GM19240 (cell line): ENCODE measurements around the gene PCF11.
"Not testable (repeated sequence)": the region's sequence is repeated elsewhere in the genome, so short reads cannot be mapped to it uniquely, and the experiment has no call there.

Experiments
- DNase-seq: peaks from one replicate; pipeline ENCODE4 v3.0.0; 2011; ENCODE audit warnings: low spot score; ENCODE audit not compliant: insufficient read length

PCF11 gene, protein sequence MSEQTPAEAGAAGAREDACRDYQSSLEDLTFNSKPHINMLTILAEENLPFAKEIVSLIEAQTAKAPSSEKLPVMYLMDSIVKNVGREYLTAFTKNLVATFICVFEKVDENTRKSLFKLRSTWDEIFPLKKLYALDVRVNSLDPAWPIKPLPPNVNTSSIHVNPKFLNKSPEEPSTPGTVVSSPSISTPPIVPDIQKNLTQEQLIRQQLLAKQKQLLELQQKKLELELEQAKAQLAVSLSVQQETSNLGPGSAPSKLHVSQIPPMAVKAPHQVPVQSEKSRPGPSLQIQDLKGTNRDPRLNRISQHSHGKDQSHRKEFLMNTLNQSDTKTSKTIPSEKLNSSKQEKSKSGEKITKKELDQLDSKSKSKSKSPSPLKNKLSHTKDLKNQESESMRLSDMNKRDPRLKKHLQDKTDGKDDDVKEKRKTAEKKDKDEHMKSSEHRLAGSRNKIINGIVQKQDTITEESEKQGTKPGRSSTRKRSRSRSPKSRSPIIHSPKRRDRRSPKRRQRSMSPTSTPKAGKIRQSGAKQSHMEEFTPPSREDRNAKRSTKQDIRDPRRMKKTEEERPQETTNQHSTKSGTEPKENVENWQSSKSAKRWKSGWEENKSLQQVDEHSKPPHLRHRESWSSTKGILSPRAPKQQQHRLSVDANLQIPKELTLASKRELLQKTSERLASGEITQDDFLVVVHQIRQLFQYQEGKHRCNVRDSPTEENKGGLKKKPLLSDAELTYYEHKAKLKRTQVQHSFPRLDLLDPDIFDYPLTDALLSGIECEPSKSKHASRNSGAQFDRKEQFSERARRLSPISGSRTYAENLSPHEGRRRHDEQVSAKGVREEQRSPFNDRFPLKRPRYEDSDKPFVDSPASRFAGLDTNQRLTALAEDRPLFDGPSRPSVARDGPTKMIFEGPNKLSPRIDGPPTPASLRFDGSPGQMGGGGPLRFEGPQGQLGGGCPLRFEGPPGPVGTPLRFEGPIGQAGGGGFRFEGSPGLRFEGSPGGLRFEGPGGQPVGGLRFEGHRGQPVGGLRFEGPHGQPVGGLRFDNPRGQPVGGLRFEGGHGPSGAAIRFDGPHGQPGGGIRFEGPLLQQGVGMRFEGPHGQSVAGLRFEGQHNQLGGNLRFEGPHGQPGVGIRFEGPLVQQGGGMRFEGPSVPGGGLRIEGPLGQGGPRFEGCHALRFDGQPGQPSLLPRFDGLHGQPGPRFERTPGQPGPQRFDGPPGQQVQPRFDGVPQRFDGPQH (N-terminal part only)

DNA sequence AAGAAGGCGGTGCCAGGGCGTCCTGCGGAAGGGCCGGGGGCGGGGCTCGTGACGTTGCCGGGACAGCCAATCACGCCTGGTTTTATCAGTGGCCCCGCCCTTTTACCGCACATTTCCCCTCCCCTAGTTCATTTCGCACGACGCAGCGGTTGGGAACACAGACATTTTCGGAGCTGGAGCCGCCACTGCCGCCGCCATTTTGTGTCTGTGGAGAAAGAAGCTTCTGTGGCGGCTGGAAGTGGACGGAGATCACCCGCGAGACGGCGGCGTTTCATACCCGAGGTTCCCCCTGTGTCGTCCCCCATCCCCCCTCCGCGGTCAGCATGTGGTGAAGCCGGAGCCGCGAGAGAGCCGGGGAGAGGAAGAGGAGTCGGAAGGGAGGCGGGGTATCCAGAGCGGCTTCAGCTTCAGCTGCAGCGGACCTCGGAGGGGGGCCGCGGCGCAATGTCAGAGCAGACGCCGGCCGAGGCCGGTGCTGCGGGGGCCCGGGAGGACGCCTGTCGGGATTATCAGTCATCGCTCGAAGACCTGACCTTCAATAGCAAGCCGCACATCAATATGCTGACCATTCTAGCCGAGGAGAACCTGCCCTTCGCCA is at the start of gene PCF11:
PCF11 (plus strand) TSS at position 136 of the 598 bp plus-strand sequence; CDS start at position 445, 309 bp downstream.
- no peak for DNase-seq

DNA sequence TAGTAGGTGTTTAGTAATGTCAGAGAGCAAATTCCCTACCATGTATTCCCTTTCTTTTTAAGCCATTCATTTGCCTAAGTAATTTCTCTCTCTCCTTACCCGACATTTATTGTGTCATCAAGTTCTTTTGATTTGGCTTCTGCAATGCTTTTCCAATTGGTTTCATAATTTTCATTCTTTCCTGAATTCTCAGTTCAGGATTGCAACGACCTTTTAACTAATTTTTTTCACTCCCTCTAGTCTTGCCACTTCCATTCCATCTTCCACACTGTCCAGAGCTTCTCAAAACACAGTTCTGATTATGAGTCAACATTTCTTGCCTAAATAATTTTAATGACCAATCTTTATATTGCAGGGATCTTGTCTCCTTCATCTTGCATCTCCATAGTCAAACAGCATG is 44.0 kb upstream of the PCF11 start:
- no peak for DNase-seq

DNA sequence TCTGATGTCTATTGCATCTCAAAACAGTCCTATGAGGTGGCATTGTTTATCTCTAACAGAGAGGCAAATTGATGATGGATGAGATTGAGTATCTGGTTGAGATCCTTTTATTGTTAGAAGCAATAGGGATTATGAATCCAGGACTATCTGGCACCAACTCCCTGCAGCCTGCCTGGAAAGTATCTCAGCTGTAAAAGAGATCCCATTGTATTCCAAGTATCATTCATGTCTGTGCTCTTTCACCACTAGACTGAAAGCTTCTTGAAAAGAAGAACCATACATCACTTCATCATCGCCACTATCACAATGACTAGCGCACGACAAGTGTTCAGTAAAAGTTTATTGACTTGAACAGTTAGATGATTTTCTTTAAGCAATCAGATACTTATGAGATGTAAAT is 41.9 kb upstream of the PCF11 start:
- DNase-seq = no peak

DNA sequence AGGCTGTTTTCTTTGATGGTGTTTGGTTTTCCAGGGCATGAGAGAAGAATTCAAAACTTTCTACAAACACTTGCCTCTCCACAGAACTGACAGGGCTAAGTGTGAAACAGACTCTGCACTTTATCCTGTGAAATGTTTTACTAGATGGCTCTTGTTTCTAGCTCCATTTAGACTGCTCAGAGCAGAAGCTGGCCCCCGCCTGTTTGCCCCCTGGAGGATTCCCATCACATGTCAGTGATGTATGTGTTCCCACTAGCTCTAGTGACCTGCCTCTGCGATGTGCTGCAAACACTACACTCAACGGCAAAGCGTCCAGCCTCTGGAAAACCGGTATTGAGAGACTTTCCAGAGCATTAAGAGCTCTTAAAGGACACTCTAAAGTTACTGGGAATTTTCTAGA is 41.4 kb upstream of the PCF11 start:
- no peak for DNase-seq

DNA sequence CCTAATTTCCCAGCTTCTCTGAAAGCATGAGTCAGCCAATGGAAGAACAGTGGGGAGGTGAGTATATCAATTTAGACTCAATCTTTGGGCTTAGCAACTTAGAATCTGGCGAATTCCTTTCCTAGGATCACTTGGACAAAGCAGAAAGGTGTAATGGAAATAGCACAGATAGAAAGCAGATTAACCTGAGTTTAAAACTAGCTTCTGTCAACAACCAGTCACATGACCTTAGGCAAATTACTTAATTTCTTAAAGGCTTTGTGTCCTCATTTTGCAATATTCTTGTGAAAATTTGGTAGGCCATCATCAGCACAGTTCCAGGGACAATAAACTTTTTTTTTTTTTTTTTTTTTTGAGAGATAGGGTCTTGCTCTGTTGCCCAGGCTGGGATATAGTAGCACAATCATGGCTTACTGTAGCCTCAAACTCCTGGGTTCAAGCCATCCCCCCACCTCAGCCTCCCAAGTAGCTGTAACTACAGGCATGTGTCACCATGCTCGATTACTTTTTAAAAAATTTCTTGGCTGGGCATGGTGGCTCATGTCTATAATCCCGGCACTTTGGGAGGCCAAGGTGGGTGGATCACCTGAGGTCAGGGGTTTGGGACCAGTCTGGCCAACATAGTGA is 40.8 kb upstream of the PCF11 start:
- DNase-seq = no peak

DNA sequence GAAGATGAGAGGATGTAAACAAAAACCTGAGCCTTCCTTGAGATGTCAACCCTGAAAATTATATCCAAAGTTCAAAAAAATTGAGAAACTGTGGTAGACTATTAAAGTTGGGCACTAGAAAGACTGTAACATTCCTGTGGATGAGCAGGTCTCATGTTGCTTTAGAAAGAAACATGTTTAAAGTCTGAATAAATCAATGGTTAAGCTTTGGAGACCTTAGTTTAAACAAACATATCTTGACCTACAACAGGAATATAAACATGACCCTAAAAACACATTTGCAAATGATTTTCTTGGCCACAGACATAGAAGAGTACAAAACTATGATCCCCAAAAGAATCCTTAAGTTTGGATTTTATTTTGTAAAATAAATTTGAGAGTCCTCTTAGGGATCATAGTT is 38.1 kb upstream of the PCF11 start:
- no peak for DNase-seq

DNA sequence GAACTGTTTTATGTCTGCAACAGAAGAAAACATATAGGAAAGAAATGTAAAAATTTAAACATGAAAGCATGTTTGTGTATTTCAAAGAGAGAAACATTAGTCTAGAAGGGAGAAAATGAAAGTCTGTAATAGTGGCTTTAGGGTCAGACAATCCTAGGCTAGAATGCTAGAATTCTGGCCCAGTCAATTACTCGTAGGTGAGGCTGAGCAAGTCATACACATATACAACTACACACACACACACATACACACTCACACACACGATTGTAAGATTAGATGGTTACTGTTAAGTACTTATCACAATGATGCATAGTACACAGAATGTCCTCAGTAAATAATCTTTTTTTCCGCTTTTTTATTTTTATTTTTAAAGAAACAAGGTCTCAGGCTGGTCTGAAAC is 37.7 kb upstream of the PCF11 start:
- no peak for DNase-seq

DNA sequence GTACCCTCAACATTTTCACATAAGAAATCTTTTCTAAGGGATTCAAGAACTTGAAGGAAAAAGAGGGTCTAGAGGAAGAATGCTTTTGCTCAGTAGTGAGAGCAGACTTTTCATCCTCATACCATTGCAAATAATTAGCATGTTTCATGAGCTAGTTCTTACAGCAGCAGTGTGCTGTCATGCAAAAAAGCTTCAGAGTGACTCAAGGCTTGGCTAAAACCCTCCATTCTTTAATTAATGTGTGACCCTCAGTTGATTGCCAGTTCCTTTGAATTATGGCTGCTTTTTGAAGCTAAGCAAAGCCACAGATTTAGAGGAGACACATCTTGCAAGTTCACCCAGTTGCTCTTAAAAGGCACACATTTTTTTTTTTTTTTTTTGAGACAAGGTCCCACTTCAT is 36.6 kb upstream of the PCF11 start:
- DNase-seq = no peak

DNA sequence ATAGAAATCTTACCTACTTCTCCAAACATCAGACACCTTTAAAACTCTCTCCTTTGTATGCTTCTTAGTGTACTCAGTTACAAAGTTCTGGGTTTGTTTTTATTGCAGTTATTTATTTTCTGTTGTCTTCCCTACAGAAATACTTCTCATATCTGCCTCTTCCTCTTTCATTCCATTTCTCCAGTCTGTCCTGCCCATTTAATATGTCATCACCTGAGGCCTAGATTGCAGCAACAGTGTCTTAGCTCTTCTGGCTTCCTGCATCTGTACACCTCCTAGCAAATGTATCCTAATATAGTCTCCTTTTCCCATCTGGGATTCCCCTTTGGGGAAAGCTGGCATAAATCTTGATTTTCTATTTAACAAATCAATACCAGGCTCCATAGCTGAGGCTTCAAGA is 34.9 kb upstream of the PCF11 start:
- no peak for DNase-seq

DNA sequence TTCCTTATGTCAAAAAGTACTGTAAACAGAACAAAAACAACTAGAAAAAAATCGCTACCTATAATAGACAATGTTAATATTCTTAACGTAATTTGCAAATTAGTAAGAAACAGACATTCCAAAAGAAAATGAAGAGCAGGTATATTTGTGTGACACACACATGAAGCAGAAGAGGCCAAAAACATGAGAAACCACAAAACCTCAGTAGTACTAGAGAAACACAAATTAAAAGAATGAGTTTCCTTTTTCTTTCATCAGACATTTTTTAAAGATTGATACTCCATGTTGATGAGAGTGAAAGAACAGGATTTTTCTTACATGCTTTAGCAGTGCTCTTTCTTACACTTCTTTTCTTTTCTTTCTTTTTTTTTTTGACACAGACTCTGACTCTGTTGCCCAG is 34.2 kb upstream of the PCF11 start:
- DNase-seq = no peak

DNA sequence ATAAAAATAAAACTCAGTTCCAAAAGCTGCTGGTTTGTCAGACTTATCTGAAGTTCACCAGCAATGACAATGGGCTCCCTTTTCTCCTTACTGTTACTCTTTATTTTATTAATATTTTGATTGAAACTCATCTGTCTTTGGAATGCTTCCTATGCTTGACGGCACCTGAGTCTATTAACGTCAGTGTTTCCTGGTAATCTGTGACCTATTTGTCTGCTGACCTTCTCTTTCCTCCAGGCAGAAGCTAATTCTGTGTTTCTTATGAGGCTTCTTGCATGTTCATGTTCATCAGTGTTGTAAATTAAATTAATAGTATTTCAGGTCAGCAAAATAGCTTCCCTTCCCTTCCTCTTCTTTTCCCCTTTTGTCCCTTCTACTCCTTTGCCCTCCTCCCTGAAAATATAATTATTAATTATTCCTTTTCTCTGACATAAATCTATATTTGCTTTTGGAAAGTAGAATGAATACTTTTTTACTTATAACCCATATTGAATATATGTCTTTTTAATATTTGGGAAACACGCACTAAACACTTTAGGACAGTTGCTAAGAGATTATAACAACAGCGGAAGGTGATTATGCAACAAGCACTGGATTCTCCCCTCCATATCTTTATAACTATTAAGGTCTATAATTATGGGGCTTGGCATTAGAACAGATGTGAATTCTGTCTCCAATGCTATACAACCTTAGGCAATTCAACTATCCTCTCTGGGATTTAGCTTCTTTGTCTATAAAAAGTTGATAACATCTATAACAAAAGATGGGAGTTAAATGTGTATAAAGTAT is 32.1 kb upstream of the PCF11 start:
- no peak for DNase-seq

DNA sequence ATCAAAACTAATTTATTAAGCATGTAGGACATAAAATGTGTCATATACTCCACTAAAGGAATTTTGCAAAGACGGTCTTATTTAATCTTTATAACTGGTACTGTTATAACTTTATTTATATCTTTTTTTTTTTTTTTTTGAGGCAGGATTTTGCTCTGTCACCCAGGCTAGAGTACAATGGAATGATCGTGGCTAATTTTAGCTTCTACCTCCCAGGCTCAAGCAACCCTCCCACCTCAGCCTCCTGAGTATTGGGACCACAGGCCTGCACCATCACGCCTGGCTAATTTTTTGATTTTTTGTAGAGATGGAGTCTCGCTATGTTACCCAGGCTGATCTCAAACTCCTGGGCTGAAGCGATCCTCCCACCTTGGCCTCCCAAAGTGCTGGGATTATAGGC is 31.4 kb upstream of the PCF11 start:
- no peak for DNase-seq

DNA sequence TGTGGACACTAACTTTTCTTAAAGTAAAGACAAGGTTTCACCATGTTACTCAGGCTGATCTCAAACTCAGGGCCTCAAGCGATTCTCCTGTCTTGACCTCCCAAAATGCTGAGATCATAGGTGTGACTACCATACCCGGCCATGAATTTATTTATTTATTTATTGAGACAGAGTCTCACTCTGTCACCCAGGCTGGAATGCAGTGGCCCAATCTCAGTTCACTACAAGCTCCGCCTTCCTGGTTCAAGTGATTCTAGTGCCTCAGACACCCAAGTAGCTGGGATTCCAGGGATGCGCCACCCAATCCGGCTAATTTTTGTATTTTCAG is 29.7 kb upstream of the PCF11 start:
- DNase-seq = no peak

DNA sequence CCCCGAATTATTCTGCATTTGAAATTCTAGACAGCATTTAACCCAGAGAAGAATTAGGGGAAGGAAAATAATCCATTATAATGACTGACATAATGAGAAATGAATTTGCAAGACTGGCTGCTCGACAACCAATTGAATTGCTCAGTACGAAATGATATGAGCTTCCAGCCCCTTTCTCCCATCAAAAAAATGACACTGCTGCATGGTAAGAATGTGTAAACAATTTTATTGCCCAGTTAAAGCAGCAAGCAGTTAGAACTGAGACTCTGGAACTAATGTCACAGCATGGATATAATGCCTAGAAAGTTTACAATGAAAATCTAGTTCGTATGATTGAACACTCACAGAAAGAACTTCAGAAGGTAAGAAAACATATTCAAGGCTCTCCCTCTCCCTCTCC is 24.7 kb upstream of the PCF11 start:
- no peak for DNase-seq

DNA sequence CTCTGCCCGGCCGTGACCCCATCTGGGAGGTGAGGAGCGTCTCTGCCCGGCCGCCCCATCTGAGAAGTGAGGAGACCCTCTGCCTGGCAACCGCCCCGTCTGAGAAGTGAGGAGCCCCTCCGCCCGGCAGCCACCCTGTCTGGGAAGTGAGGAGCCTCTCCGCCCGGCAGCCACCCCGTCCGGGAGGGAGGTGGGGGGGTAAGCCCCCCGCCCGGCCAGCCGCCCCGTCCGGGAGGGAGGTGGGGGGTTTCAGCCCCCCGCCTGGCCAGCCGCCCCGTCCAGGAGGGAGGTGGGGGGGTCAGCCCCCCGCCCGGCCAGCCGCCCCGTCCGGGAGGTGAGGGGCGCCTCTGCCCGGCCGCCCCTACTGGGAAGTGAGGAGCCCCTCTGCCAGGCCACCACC is 23.7 kb upstream of the PCF11 start:
- DNase-seq = not testable (repeated sequence)

DNA sequence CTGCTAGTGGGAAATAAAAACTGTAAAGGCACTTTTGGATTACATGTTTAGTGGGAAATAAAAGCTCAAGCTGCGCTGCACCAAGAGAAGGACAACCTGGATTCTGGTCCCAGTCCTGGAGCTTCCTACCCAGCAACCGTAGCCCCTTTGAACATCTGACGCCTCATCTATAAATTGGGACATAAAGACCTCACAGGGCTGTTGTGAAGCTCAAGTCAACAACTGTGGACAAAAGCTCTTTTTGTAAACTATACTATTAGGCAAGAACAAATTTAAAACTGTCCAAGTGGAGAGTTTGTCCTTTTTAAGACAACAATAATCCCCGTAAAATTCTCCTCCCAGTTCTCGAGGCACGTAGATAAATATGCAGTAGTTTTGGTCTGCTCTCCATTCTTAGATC is 17.6 kb upstream of the PCF11 start:
- DNase-seq = no peak

DNA sequence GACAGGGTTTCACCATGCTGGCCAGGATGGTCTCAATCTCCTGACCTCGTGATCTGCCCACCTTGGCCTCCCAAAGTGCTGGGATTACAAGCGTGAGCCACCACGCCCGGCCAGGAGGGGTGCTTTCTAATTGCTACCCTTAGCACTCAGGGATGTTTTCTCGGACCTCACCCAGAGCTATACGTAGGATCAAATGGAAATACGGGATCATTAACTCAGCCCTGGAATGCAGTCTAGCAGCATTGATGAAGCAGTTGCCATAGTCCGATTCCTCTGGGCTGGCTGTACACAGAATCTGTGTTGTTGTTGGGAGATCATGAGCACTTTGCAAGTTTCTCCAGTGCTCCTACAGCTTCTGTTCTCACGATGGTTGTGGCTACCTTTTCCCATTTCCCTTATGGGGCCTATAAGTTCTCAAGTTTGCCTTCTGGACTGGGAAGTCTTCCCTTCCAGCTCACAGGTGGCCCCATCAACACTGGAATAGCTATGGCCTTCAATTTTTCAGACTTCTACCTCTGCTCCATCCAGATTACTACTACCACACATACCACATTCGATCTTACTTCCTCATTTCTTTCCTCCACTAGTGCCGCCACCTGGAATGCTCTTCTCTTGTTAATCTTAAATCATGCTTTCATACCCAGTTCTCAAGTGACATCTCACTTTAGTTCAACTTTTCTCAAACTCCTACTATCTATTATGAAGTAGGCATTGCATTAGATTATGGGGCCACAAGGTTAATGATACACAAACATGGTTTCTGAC is 16.1 kb upstream of the PCF11 start:
- DNase-seq = peak; percentile 28

DNA sequence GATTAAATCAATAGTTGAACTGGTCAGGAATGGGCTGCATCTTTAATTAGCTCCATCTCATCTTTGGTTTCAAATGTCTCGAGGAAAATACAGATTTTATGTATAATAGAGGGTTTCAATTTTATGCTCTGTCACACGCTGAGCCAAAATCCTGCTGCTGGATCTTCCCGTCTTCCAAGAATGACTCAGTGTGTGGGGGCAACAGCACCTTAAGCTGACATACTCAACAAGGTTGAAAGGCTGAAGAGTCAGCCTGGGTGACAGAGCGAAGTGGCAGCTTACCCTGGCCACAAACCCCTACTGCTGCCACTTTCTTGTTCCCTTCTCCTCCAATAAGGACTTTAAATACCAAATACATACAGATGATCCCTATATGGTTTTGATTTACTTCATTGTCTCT is 9.0 kb upstream of the PCF11 start:
- DNase-seq = no peak

DNA sequence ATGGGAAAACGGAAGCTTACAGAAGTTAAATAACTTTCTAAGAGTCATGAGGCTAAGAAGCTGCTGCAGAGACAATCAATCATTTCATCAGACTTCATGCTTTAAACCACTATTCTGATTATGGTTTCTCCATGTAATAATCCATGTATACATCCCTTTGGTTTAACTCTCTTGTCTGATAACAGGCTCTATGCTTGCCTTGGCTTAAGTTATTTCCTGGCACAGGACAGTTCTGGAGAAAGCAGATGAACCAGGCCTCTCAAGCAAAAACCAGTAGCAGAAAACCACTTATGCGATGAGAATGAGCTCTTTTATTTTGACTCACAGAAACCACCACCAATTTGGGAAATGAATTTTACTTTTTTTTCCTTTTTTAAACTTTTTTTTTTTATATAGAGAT is 6.5 kb upstream of the PCF11 start:
- DNase-seq = no peak
